Activated CD4-positive, CD25-positive, alpha-beta regulatory T cell treated with anti-CD3 and anti-CD28 coated beads, Interleukin-2, amount 50 U/mL, for 24 hours (primary cell): ENCODE data around the gene KAZN.

Source experiments
- ATAC-seq, 2 donors: fragments of 150-1000 bp; cut with Tn5 transposase; one replicate each; pipeline ENCODE4 v1.10.0; 2021; ENCODE audit warnings: mild to moderate bottlenecking in 1 of 2, moderate library complexity in 1 of 2

KAZN gene

DNA sequence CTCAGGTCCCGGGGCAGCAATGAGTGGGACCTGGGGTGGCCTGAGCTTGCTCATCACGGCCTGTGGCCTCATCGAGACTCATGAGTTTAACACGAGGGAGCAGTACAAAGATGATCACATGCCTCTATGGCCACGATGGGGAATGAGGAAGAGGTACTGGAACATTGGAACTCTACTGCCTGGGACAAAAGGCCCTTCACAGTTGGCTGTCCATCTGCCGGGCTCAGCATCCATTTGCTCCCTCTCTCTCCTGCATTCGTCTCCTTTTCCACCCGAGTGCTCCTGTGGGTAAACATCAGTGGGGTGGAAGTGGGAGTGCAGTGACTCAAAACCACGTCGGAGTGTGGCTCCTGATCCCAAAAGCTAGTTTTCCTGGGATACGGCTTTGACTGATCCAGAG, 124.9 kb downstream of the KAZN start:
- ATAC-seq = no peak

GRCh38 chr1:14724246-14724645, 125.8 kb downstream of the KAZN start:
- no peak for ATAC-seq

- no peak for ATAC-seq
Measured at GRCh38 chr1:14724678-14725077, 126.2 kb downstream of the KAZN start.

GRCh38 chr1:14725238-14725637, 126.8 kb downstream of the KAZN start:
- no peak for ATAC-seq

DNA sequence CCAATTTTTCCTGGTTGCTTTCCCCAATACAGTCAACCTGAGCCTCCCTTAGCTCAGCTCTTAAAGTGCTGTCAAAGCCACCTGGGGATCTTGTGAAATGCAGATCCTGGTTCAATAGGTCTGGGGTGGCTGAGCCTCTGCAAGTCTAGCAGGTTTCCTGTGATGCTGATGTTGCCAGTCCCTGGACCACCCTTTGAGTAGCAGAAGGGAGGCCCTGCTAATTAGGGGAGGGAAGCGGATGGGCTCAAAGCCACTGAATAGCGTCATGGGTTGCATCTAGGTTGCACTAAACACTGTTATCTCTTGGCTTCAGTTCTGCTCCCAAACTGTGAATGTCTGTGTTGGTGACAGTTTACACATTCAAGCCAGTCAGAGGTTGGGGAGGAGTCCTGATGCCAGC, 127.2 kb downstream of the KAZN start:
- ATAC-seq = no peak

- no peak for ATAC-seq
Measured at GRCh38 chr1:14726606-14727005, 128.1 kb downstream of the KAZN start.

DNA sequence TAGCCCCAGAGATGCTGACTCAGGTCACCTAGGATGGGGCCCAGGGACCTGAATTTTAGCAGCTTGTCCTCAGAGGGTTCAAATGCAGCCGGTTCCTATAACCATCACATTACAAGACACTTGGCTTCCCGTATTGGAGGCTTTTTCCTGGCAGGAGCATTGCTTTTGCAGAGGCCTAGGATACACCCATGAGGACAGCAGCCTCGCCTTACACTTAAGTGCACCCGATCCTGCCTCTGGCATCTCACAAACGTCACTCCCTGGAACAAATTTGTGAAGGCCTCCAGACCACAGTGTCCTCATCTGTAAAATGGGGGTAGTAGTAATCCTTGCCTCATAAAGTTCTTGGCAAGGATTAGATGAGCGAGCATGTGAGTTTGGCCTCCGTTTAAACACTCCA, 130.0 kb downstream of the KAZN start:
- no peak for ATAC-seq

GRCh38 chr1:14732728-14733047, 134.2 kb downstream of the KAZN start:
- no peak for ATAC-seq

- no peak for ATAC-seq
Measured at GRCh38 chr1:14733048-14733778, 134.7 kb downstream of the KAZN start.

- ATAC-seq = no peak
Measured at GRCh38 chr1:14733779-14734140, 135.3 kb downstream of the KAZN start.

GRCh38 chr1:14735841-14736240, 137.4 kb downstream of the KAZN start:
- ATAC-seq = no peak

GRCh38 chr1:14737561-14738094, 139.1 kb downstream of the KAZN start:
- no peak for ATAC-seq

DNA sequence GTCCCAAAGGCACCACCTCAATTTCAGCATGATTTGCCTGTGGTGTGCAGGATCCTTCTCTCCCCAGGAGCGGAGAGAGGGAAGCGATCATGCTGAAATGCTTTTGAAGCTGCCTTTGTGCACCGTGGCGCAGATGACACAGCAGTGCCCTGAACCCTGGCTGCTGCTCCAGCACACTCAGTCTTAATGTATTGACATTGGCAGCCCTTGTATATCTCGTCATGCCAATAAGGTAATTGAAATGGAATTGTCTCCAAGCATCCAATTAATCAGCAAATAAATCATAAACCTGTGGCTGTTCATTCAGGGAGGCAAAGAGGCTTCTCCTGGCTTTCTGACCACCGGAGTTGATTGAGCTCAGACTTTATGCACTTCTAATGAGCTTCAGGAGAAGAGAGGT, 139.8 kb downstream of the KAZN start:
- ATAC-seq = no peak

GRCh38 chr1:14738647-14739046, 140.2 kb downstream of the KAZN start:
- no peak for ATAC-seq

DNA sequence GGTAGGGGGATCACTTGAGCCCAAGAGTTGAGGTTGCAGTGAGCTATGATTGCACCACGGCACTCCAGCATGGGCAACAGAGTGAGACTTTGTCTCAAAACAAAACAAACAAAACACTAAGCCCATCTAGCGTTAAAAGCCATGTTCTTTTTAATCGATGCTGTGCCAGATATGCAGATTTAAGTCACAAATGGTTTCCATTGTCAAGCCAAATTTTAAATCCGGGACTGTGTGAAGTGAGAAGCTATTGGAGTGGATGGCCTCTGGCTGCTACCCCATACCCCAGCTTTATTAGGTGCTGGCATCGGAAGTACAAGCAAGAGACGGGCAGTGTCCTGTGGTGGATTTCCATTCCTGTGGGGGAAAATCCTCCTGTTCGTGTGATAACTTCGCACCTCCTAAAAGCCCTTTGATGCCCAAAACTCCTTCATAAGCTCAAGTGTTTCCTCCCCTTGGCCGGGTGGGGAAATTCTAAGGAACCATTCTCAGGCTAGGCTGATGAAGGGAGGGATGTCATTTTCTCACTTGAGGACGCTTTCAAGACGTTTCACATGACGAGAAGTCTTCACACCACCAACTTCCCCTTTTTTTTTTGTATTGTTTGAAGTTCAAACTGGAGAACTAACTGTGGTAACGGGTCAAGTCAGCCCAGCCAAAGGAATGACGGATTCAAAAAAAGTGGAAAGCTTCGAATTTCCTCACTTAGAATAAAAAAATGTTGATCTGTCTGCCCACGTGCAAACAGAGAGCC, 140.8 kb downstream of the KAZN start:
- no peak for ATAC-seq

- no peak for ATAC-seq
Measured at GRCh38 chr1:14740016-14740415, 141.5 kb downstream of the KAZN start.

DNA sequence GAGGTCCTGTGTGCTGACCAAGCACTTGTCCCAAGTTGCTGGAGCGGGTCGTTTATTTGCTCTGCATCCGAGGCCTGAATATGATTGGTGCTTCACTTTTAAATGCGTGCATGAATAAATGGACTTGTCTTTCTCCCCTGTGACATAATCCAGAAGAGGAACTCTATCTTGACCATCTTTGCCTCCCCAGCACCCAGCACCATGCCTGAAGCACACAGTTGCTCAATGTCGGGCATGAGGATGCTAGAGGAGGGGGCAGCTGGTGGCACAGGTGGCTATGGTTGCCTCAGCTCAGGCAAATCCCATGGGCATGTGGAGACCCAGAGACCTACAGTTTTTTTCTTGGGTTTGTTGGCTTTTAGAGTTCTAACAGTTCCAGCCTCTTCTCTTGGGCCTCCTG, 142.6 kb downstream of the KAZN start:
- ATAC-seq = no peak

- ATAC-seq = no peak
Measured at GRCh38 chr1:14741532-14741931, 143.0 kb downstream of the KAZN start.

GRCh38 chr1:14742181-14742980, 143.9 kb downstream of the KAZN start:
- ATAC-seq = no peak

DNA sequence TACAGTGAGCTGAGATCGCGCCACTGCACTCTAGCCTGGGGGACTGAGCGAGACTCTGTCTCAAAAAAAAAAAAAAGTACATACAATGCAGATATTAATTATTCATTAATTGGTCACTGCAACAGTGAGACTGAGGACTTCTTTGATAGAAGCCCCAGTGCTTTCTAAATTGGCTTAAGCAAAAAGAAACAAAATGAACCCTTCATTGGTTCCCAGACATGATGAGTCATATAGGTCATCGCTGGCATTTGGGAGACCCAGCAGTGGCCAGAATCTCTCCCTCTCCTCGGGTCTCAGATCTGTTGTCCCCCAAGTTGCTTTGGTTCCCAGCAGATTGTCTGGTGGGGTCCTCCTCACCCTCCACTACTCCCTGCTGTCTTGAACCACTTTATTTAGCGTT, 144.9 kb downstream of the KAZN start:
- no peak for ATAC-seq

DNA sequence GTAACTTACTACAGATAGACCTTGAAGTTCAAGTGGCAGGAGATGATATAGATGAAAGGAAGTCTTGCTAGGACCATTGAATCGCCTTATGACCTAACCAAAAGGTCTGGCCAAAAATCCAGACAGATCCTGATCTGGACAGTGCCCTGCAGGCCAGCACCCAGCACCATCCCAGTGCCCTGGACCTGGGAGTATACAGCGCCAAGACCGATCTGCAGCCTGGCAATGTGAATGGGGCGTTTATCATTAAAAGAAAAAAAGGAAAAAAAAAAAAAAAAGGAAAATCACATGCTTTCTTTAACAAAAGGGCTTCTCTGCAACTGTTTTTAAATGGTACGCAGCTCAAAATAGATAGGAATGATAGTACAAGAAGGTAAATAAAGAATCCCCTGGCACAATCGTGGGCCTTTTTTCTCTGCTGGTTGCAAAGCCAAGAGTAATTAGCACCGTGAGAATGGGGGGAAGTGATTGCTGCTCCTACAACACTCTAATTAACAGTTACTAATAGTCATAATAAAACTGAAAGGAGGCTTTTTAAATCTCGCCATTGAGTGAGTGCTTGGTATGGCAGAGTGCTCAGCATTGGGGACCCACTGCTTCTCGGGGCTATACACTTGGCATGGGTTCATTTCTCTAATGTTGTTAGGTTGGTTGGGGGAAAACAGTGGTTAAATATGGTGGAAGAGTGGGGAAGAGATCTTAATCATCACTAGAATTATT, 146.7 kb downstream of the KAZN start:
- no peak for ATAC-seq

DNA sequence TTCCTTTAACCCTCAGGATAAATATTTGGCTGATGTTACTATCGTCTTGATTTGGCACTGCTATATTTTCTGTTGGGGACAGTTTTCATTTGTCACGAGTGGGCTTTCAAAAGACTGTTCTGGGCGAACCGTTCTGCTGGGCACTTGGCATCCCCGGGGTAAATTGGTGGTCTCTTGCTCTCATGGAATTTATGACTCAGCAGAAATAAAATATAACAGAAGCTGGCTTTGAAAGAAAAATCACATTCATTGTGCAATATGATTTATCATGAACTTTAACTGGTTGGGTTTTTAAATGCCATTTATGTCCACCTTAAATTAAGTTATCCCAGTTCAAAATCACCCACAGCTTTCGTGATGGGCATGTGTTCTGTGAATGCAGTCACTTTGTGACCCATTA, 147.3 kb downstream of the KAZN start:
- ATAC-seq = no peak

DNA sequence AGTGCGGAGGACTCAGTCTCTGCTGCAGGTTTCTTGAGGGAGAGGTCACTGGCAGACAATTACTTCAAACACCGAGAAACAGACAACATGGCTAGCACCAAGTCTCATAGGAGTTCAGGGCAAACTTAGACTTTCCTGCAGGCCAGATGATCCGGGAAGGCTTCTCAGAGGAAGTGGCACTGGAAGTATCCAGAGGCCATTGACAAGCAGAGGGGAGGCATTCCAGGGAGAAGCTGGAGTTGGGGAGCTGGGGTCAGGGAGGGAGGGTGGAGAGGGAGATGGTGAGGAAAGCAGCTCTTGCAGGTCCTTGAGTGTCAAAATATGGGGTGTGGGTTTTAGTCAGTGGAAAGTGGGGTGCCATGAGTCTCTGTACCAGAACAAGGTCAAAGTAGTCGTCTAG, 147.9 kb downstream of the KAZN start:
- no peak for ATAC-seq
